ENCODE results near the gene PPP1R37.

DNA sequence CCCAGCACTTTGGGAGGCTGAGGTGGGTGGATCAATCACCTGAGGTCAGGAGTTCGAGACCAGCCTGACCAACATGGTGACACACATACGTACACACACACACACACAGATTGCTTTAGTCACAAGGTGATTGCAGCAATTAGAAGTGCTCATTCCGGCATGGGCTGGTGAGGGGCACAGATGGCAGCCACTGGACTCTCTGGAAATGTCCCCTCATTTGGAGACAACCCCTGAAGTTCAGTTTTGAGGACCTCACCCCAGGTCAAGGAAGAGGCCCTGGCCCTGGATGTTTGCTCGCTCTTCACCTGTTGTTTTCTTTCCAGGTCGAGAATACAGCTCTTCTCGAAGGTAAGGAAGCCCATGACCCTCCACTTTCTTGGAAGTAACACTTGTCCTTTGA is 22.8 kb upstream of the PPP1R37 start:
- TF ChIP-seq POLR2A (IDR thresholded peaks at IDR 0.05) (no peak), CTCF (IDR thresholded peaks at IDR 0.05) (no peak)

Measured in thyroid gland (tissue), 4 donors.